GM19023 (cell line): ENCODE data around the gene ZNF524.
A peak's percentile ranks its signal among the peaks of the same experiment; 100 is the strongest.
"Not testable (repeated sequence)": the region's sequence is repeated elsewhere in the genome, so short reads cannot be mapped to it uniquely, and the experiment has no call there.

ENCODE experiments used
- ATAC-seq: cut with Tn5 transposase; IDR thresholded peaks from one replicate; pipeline ENCODE4 v1.9.1; 2021; ENCODE audit warnings: mild to moderate bottlenecking, moderate library complexity; ENCODE audit not compliant: unreplicated experiment

The ZNF524 gene, protein sequence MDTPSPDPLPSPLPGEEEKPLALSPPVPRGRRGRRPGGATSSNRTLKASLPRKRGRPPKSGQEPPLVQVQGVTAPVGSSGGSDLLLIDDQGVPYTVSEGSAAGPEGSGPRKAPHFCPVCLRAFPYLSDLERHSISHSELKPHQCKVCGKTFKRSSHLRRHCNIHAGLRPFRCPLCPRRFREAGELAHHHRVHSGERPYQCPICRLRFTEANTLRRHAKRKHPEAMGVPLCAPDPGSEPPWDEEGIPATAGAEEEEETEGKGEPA

DNA sequence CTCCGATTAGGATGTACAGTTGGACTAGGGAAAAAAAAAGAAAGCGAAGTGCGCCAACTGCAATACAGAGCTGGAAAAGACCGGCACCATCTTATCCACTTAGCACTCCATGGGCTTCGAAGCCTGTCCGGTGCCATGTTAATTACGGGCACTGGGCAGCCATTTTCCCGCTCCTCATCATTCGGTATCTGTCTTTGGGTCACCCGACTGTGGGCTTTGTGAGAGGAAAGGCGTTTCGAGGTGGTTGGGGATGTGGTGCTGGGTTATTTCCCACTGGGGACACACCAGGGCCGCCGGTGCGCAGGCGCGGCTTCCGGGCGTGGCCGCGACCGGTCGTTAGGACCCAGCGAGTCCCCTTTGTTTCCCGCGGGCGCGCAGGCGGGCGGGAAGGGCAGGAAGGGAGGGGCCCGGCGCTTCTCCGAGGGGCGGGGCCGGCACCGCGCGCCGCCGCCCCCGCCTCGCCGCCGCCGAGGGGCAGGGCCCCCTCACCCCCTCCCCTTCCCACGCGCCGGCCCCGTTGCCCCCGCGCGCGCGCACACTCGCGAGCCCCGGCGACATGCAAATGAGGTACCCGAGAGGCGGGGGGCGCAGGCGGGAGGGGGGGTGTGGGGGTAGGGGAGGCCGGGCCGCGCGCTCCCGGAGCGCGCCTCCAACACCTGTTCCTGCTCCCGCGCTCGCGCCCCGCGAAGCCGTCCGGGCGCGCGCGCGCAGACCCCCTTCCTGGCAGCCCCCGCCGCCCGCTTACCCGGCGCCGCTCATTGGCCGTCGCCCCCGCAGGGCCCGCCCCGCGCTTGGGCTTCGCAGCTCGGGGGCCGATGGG is at the start of gene ZNF524:
TSS of gene ZNF524 (plus strand) at position 447 of the 820 bp plus-strand sequence. CDS start 1,825 bp downstream, outside the sequence.
- ATAC-seq, result peak; percentile 47

GRCh38 chr19:55550321-55550650 is 49.8 kb upstream of the ZNF524 start:
- ATAC-seq, result no peak

DNA sequence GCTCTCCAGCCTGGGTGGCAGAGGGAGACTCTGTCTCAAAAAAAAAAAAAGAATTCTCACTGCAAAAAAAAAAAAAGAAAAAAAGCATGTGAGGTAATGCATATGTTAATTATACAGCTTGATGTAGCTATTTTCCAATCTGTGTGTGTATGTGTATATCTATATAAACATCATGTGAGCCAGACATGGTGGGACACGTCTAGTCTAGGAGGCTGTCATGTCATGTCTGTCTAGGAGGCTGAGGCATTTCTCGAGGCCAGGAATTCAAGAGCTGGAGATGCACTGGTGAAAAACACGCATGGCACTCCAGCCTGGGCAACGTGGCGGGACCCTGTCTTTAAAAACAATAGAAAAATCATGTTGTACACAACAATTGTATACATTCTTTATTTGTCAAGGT is 47.9 kb upstream of the ZNF524 start:
- no peak for ATAC-seq

- no peak for ATAC-seq
Observed at GRCh38 chr19:55552620-55553019, 47.5 kb upstream of the ZNF524 start.

GRCh38 chr19:55553217-55554182 is 46.6 kb upstream of the ZNF524 start:
- no peak for ATAC-seq

- ATAC-seq, result no peak
Observed at GRCh38 chr19:55554302-55554701, 45.8 kb upstream of the ZNF524 start.

DNA sequence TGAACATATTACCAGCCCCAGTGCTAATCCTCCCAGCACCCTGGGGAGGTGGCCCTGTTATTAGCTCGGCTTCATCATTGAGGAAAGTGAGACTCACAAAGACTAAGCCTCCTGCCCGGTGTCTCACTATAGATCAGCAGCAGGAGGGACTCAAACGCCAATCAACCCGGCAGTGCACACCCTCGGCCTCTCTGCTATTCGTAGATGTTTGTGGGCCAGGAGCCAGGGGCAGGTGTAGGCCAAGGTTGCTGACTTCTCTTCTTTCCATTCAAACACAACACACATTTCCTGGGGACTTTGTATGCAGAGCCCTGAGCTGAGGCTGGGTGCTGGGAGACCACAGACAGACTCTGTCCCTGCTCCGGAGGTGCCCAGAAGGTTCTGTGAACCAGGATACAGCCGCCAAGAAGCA is 45.3 kb upstream of the ZNF524 start:
- ATAC-seq, result no peak

DNA sequence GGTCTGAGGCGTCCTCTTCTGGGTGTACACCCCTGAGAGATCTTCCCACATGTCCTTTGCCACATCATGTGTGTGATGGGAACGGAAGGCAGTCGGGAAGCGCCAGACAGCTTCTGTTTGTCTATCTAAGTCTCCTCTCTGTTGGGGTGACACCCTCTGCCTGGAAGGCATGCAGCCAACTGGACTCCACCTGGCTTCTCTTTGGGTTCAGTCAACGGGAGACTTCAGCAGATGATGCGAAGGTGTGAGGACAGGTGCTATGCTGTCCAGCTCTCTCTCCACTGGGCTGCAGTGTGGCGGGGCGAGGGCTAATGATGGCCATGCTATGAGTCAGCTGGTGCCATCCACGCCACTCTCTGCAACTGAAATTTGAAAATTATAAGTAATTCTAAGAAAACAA is 40.4 kb upstream of the ZNF524 start:
- ATAC-seq, result no peak

DNA sequence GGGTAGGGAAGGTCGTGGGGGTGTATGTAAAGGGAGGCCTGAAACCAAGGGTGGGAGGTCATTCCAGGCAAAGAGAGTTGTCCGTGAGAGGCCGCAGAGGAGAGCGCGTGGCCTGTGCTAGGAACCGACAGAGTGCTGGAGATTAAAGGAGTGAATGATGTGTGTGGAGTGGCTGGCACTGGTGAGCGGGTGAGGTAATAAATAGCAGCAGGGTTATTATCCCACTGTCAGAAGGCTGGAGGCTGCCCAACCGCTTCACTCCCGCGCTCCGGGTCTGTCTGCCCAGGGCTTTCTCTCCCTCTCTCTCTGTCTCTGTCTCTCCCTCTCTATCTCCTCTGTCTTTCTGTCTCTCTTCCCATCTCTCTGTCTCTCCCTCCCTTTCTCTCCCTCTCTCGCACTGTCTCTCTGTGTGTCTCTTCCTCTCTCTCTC is 36.8 kb upstream of the ZNF524 start:
- no peak for ATAC-seq

DNA sequence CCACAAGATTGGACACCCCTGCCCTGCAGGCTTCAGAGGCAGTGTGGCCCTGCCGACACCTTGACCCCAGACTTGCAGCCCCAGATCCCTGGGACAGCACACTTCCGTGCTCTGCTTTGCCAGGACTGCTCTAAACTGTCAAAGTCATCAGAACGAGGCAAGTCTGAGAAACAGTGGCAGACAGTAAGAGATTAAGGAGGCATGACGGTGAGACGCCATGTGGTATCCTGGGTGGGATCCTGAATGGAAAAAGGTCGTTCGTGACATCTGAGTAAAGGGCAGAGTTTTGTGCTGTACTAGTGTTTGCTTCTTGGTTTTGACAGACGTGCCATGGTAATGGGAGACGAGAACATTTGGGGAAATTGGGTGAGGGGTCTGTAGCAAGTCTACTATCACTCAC is 33.3 kb upstream of the ZNF524 start:
- ATAC-seq, result no peak

GRCh38 chr19:55567708-55568328 is 32.3 kb upstream of the ZNF524 start:
- ATAC-seq, result no peak

DNA sequence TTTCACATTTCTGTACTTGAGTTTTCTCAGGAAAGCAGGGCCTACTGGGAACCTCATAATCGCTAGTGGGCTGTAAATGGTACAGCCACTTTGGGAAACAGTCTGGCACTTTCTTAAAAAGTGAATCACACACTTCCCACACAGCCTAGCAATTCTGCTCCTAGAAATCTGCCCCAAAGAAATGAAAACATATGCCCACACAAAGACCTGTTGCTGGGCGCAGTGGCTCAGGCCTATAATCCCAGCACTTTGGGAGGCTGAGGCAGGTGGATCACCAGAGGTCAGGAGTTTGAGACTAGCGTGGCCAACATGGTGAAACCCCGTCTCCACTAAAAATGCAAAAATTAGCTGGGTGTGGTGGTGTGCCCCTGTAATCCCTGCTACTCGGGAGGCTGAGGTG is 30.6 kb upstream of the ZNF524 start:
- not testable (repeated sequence) for ATAC-seq

DNA sequence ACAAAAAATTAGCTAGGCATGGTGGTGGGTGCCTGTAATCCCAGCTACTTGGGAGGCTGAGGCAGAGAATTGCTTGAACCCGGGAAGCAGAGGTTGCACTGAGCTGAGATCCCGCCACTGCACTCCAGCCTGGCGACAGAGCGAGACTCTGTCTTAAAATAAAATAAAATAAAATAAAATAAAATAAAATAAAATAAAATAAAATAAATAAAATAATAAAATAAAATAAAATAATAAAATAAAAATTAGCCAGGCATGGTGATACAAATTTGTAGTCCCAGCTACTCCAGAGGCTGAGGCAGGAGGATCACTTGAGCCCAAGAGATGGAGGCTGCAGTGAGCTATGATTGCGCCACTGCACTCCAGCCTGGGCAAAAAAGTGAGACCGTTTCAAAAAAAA is 26.2 kb upstream of the ZNF524 start:
- ATAC-seq, result not testable (repeated sequence)

DNA sequence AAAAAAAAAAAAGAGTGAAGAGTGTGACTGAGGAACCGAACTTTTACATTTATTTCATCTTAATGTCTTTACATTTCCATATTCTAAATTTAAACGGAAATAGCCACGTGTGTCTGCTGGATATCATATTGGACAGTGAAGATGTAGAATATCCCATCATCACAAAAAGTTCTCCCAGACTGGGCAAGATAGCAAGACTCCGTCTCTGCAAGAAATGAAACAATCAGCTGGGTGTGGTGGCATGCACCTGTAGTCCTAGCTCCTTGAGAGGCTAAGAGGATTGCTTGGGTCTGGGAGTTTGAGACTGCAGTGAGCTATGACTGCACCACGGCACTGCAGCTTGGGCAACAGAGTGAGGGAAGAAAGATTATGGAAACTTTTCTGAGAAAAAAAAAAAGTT is 23.3 kb upstream of the ZNF524 start:
- ATAC-seq, result no peak

- no peak for ATAC-seq
Observed at GRCh38 chr19:55578031-55578760, 21.9 kb upstream of the ZNF524 start.

GRCh38 chr19:55578761-55579747 is 21.0 kb upstream of the ZNF524 start:
- no peak for ATAC-seq

- ATAC-seq, result no peak
Observed at GRCh38 chr19:55579766-55580621, 20.1 kb upstream of the ZNF524 start.

DNA sequence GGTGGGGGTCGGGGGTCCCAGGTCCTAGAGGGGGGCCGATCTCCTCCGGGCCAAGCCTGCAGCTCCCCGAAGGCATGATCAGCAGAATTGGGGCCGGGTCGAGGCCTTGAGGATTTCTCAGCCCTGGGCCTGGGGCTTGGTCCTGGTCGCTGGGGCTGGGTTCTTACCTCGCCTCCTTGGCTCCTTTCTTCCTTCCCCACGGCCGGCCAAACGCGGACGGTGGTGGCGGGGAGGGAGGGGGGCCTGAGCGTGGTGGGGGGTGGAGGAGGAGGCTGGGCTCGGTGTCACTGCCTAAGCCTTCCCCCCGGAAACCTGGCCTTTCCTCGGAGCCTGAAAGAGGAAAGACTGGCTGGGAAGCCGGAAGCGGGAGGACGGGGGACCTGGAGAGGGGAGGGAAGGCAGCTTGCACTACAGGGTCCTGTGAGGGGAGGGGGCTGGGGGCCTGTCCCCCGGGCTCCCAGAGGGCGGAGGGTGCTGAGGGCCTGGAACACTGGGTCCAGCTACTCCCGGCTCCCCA is 19.4 kb upstream of the ZNF524 start, which contains the start of gene ZNF579:
TSS of gene ZNF579 (minus strand) at position 221 of the 517 bp plus-strand sequence. CDS start 1,209 bp downstream, outside the sequence.
- no peak for ATAC-seq
